PFSK-1 (cell line): ENCODE results near the gene TMPRSS3.

ENCODE experiments used
- FOXP2 ChIP-seq: optimal IDR thresholded peaks from 2 replicates; pipeline ENCODE3; 2011; ENCODE audit warnings: borderline replicate concordance, control low read depth, inconsistent platforms; ENCODE audit not compliant: insufficient read depth; ENCODE audit errors: extremely low read length, extremely low read depth
- POLR2AphosphoS5 ChIP-seq: IDR thresholded peaks from 2 replicates; pipeline ENCODE4 v1.6.1; 2012; ENCODE audit warnings: low read depth, mild to moderate bottlenecking, control low read depth, low read length, moderate library complexity
- REST ChIP-seq, 2 experiments: IDR thresholded peaks; 2 replicates each; pipeline versions ENCODE4 v1.6.1 to v1.8.0; 2011 to 2012; ENCODE audit warnings: low read depth in 2 of 2, low read length in 2 of 2, control low read depth in 1 of 2, inconsistent platforms in 1 of 2, mild to moderate bottlenecking in 1 of 2, moderate library complexity in 1 of 2; ENCODE audit not compliant: insufficient read depth in 1 of 2
- SIN3A ChIP-seq: IDR thresholded peaks from 2 replicates; pipeline ENCODE4 v1.6.1; 2012; ENCODE audit warnings: mild to moderate bottlenecking, low read length, moderate library complexity, borderline replicate concordance; ENCODE audit not compliant: insufficient read depth
- TAF1 ChIP-seq: IDR thresholded peaks from 2 replicates; pipeline ENCODE4 v1.6.1; 2012; ENCODE audit warnings: low read length, control low read depth, borderline replicate concordance; ENCODE audit not compliant: insufficient read depth

The TMPRSS3 gene

GRCh38 chr21:42324896-42325295, 71.0 kb downstream of the TMPRSS3 start:
- TF ChIP-seq TAF1 (no peak), REST (IDR thresholded peaks at IDR 0.05; ENCODE audit: insufficient read depth in 1 of 2, low read depth in 2 of 2, low read length in 2 of 2) (no peak), POLR2AphosphoS5 (no peak), SIN3A (no peak), FOXP2 (no peak)
